Measurements from ENCODE around the gene DUOXA2. TPM values are rescaled to one million over a fixed set of nuclear protein-coding genes. Genes with fewer than 3 reads are reported as not detected.

DUOXA2 gene
- total RNA-seq, result not detected in 2 replicates

GRCh38 chr15:45114076-45114750, at the start of gene DUOXA2, which contains the start of gene DUOX2:
Gene DUOXA2 (plus strand): TSS chr15:45114326. CDS start chr15:45114606, 280 bp downstream.
Gene DUOX2 (minus strand): TSS chr15:45114172. CDS start chr15:45113411, 761 bp downstream.

GRCh38 chr15:45129651-45130129, 15.6 kb downstream of the DUOXA2 start, which contains the start of the genes DUOX1 and DUOXA1:
Gene DUOX1 (plus strand): TSS chr15:45129994. CDS start chr15:45131967, 1,973 bp downstream.
Gene DUOXA1 (minus strand): TSS chr15:45129879. CDS start chr15:45123014, 6,865 bp downstream.

Other genes with a start within 250 kb of the DUOXA2 start
- not detected in 2 replicates for gene TERB2, start 157.6 kb upstream of the DUOXA2 start, total RNA-seq
- 9.6 and 11.3 TPM in 2 replicates for gene SORD, start 91.1 kb upstream of the DUOXA2 start, total RNA-seq
- not detected in 2 replicates for gene DUOX2, start 154 bp upstream of the DUOXA2 start, total RNA-seq
- gene DUOXA1, start 15.6 kb downstream of the DUOXA2 start, total RNA-seq, result not detected in 2 replicates
- gene DUOX1, start 15.7 kb downstream of the DUOXA2 start, total RNA-seq, result not detected in 2 replicates
- gene SHF, start 73.6 kb downstream of the DUOXA2 start, total RNA-seq, result 2.9 and 3.5 TPM in 2 replicates
- not detected in 2 replicates for gene SLC28A2, start 137.9 kb downstream of the DUOXA2 start, total RNA-seq

Data from cardiac ventricle fibroblast (primary cell).